ACHN (cell line): ENCODE data around the gene S100A4.

Experiments
- DNase-seq: peaks from one replicate; pipeline ENCODE4 v3.0.0-alpha.2; 2015
- in situ Hi-C: cut with HindIII; loops from 2 replicates; pipeline ENCODE4 v1.10.0; 2017; ENCODE audit warnings: low sequenced_read_pairs, low pct_ligation_motif_present, low pct_unique_long_range_greater_than_20kb

S100A4 gene

GRCh38 chr1:153550827-153551500 is 5.4 kb upstream of the S100A4 start:
- DNase-seq = no peak
- in situ Hi-C loops = no loop called here

GRCh38 chr1:153550398-153550758 is 4.8 kb upstream of the S100A4 start:
- in situ Hi-C loops = no loop called here
- DNase-seq = no peak

- in situ Hi-C loops = no loop called here
- DNase-seq = no peak
Measured at GRCh38 chr1:153549741-153550397, 4.3 kb upstream of the S100A4 start.

GRCh38 chr1:153548722-153549688 is 3.4 kb upstream of the S100A4 start, which contains the start of gene S100A3:
Gene S100A3 (minus strand): TSS chr1:153549258. CDS start chr1:153548485, 773 bp downstream.
- DNase-seq = peak; percentile 85
- in situ Hi-C loops = no loop called here

GRCh38 chr1:153547560-153548551 is 2.2 kb upstream of the S100A4 start:
- in situ Hi-C loops = no loop called here
- no peak for DNase-seq

- no peak for DNase-seq
- in situ Hi-C loops = no loop called here
Measured at GRCh38 chr1:153546796-153547559, 1.4 kb upstream of the S100A4 start.

- in situ Hi-C loops = no loop called here
- no peak for DNase-seq
Measured at GRCh38 chr1:153546371-153546770, 765 bp upstream of the S100A4 start.

- no peak for DNase-seq
- in situ Hi-C loops = no loop called here
Measured at GRCh38 chr1:153544453-153545066, 1.0 kb downstream of the S100A4 start.

- in situ Hi-C loops = no loop called here
- no peak for DNase-seq
Measured at GRCh38 chr1:153543736-153544135, 1.9 kb downstream of the S100A4 start.

- in situ Hi-C loops = no loop called here
- DNase-seq = no peak
Measured at GRCh38 chr1:153542956-153543711, 2.5 kb downstream of the S100A4 start.

- no peak for DNase-seq
- in situ Hi-C loops = no loop called here
Measured at GRCh38 chr1:153541641-153542590, 3.7 kb downstream of the S100A4 start.

- peak; percentile 81 for DNase-seq
- in situ Hi-C loops = no loop called here
Measured at GRCh38 chr1:153540394-153541361, 4.9 kb downstream of the S100A4 start, which contains the start of gene S100A5. Gene S100A5 (minus strand): TSS chr1:153540934. CDS start chr1:153540191, 743 bp downstream.

GRCh38 chr1:153539395-153540093 is 6.1 kb downstream of the S100A4 start:
- no peak for DNase-seq
- in situ Hi-C loops = no loop called here
